GM15510 (cell line): Measurements from ENCODE around the gene SNX4.

Experiments used
- POLR2A ChIP-seq: IDR thresholded peaks from 3 replicates; pipeline ENCODE4 v1.6.1; 2011; ENCODE audit warnings: borderline replicate concordance; ENCODE audit not compliant: insufficient read length; ENCODE audit errors: extremely low read depth

SNX4 gene

GRCh38 chr3:125480656-125481374 lies 39.2 kb downstream of the SNX4 start:
- TF ChIP-seq POLR2A: no peak

- TF ChIP-seq POLR2A: no peak
These were observed 40.9 kb downstream of the SNX4 start for GRCh38 chr3:125479091-125479490.

- no peak for TF ChIP-seq POLR2A
These were observed 41.7 kb downstream of the SNX4 start for GRCh38 chr3:125478326-125478725.

- TF ChIP-seq POLR2A: no peak
These were observed 42.3 kb downstream of the SNX4 start for GRCh38 chr3:125477701-125478100.

GRCh38 chr3:125470671-125471070 lies 49.3 kb downstream of the SNX4 start:
- no peak for TF ChIP-seq POLR2A

- no peak for TF ChIP-seq POLR2A
These were observed 57.2 kb downstream of the SNX4 start for GRCh38 chr3:125462722-125463299.

GRCh38 chr3:125461896-125462295 lies 58.1 kb downstream of the SNX4 start:
- TF ChIP-seq POLR2A: no peak

GRCh38 chr3:125460233-125460632 lies 59.8 kb downstream of the SNX4 start:
- no peak for TF ChIP-seq POLR2A

- no peak for TF ChIP-seq POLR2A
These were observed 76.1 kb downstream of the SNX4 start for GRCh38 chr3:125443923-125444322.

- no peak for TF ChIP-seq POLR2A
These were observed 77.5 kb downstream of the SNX4 start for GRCh38 chr3:125442506-125442905.

GRCh38 chr3:125440970-125441369 lies 79.0 kb downstream of the SNX4 start:
- TF ChIP-seq POLR2A: no peak

GRCh38 chr3:125440559-125440955 lies 79.4 kb downstream of the SNX4 start:
- no peak for TF ChIP-seq POLR2A

- no peak for TF ChIP-seq POLR2A
These were observed 82.2 kb downstream of the SNX4 start for GRCh38 chr3:125437631-125438435.

- TF ChIP-seq POLR2A: no peak
These were observed 83.1 kb downstream of the SNX4 start for GRCh38 chr3:125436921-125437320.

- TF ChIP-seq POLR2A: no peak
These were observed 84.8 kb downstream of the SNX4 start for GRCh38 chr3:125435231-125435630.
